Measurements from ENCODE around the gene PATE1. TPM values are rescaled to one million over a fixed set of nuclear protein-coding genes. Genes with fewer than 3 reads are reported as not detected.
A peak's percentile ranks its signal among the peaks of the same experiment; 100 is the strongest.
"Not testable (repeated sequence)": the region's sequence is repeated elsewhere in the genome, so short reads cannot be mapped to it uniquely, and the experiment has no call there.

PATE1 gene, protein sequence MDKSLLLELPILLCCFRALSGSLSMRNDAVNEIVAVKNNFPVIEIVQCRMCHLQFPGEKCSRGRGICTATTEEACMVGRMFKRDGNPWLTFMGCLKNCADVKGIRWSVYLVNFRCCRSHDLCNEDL
- not detected in 2 replicates for total RNA-seq (2014; rRNA removed; shearing (Covaris generic); ENCODE audit: low replicate concordance)

DNA sequence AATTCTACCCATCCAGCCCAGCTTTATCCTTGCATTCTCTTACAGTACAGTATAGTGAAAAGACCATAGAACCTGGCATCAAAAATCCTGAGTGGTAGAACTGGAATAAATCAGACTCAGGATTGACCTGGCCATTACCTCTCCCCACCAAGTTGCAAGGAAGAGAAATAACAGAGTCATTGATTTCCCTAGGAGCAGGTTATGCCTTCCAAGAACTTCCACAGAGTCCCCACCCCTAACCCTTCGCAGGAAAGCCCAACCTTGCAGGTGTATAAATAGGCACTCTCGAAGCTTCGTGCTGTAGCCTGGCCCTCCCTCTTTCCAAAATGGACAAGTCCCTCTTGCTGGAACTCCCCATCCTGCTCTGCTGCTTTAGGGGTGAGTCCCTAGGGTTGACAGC, at the start of gene PATE1:
Gene PATE1, plus strand, starts transcription at position 301 of the 400 bp plus-strand sequence. Its CDS starts 26 bp downstream, at position 327.
- H3K4me1 ChIP-seq (ENCODE audit: low read length), result no peaks in the 10 kb centered on the region
- no peak within 1 kb of the TSS for H3K27ac ChIP-seq (ENCODE audit: low read length)
- H3K79me2 ChIP-seq (ENCODE audit: low read length), result no peaks in the 10 kb centered on the region
- H3K9ac ChIP-seq (ENCODE audit: low read length), result no peak within 1 kb of the TSS
- H3K4me2 ChIP-seq (ENCODE audit: low read depth, low read length, poor library complexity, severe bottlenecking), result no peak within 1 kb of the TSS
- H2AFZ ChIP-seq (ENCODE audit: low read length), result no peak within 1 kb of the TSS
- H3K4me3 ChIP-seq (ENCODE audit: low read length), result no peak within 1 kb of the TSS
- no peaks in the 10 kb centered on the region for H3K27me3 ChIP-seq (ENCODE audit: low read length)
- H4K20me1 ChIP-seq (ENCODE audit: insufficient read depth, low read depth, low read length), result no peaks in the 10 kb centered on the region
- H3K9me2 ChIP-seq (replicated peaks; ENCODE audit: insufficient read depth, low read length), result no peaks in the 10 kb centered on the region
- no peaks in the 10 kb centered on the region for H3K9me3 ChIP-seq (ENCODE audit: low read length)
- H3K36me3 ChIP-seq (ENCODE audit: insufficient read depth, low read length), result no peaks in the 10 kb centered on the region
- DNase-seq, result no peak

DNA sequence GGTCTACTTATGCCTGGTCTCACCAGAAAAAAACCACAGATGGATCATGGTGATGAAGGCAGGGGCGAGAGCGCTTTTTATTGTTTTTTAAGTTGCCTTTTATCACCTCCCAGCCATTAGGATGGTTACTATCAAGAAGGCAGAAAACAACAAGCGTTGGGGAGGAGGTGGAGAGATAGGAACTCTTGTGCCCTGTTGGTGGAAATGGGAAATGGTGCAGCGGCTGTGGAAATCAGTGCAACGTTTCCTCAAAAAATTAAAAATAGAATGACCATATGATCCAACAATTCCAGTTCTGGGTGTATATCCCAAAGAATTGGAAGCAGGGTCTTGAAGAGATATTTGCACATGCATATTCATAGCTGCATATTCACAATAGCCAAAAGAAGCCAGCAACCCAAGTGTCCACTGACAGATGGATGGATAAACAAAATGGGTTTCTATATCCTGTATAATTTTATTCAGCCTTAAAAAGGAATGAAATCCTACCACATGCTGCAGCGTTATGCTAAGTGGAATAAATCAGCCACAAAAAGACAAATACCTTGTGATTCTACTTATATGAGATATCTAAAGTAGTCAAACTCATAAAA, 45.0 kb upstream of the PATE1 start:
- Histone ChIP-seq H3K9me2 (replicated peaks; ENCODE audit: insufficient read depth, low read length) (no peaks in the 10 kb centered on the region), H3K36me3 (ENCODE audit: insufficient read depth, low read length) (no peaks in the 10 kb centered on the region), H3K9me3 (ENCODE audit: low read length) (no peaks in the 10 kb centered on the region), H3K4me1 (ENCODE audit: low read length) (no peaks in the 10 kb centered on the region), H3K79me2 (ENCODE audit: low read length) (no peaks in the 10 kb centered on the region), H3K27ac (ENCODE audit: low read length) (no peak overlapping the region), H3K27me3 (ENCODE audit: low read length) (no peaks in the 10 kb centered on the region), H4K20me1 (ENCODE audit: insufficient read depth, low read depth, low read length) (no peaks in the 10 kb centered on the region), H2AFZ (ENCODE audit: low read length) (no peak overlapping the region), H3K9ac (ENCODE audit: low read length) (no peak overlapping the region), H3K4me2 (ENCODE audit: low read depth, low read length, poor library complexity, severe bottlenecking) (no peak overlapping the region), H3K4me3 (ENCODE audit: low read length) (no peak overlapping the region)
- no peak for DNase-seq

DNA sequence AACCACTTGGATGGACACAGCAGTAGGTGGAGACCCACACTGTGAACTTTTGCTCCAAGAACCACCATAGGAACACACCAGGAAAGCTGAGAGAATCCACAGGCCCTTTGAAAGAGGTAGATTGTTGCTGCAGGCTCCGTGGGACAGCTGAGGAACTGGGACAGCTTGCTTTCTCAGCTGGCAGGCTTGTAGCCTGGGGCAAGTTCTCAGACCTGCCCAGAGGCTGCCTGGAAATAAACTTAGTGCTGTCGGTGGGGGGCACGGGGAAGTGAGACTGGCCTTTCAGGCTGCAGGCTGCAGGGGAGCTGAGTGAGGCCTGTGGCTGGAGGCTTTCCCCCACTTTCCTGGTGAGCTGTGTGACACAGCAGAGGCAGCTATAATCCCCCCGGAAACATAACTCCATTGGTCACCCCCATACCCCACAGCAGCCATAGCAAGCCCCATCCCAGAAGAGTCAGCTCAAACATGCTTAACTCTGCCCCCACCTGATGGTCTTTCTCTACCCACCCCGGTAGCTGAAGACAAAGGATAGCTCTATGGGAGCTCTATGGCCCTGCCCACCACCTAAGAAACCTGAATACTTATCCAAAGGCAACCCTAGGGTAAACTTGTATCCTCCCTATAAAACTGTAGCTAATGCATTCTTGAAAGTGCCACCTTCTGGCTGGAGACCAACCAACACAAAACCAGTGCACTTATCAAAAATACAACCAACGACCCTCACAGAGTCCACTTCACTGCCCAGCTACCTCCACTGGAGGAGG, 44.0 kb upstream of the PATE1 start:
- H2AFZ ChIP-seq (ENCODE audit: low read length), result no peak overlapping the region
- no peak overlapping the region for H3K4me3 ChIP-seq (ENCODE audit: low read length)
- H3K79me2 ChIP-seq (ENCODE audit: low read length), result no peaks in the 10 kb centered on the region
- H3K9me2 ChIP-seq (replicated peaks; ENCODE audit: insufficient read depth, low read length), result no peaks in the 10 kb centered on the region
- H4K20me1 ChIP-seq (ENCODE audit: insufficient read depth, low read depth, low read length), result no peaks in the 10 kb centered on the region
- H3K36me3 ChIP-seq (ENCODE audit: insufficient read depth, low read length), result no peaks in the 10 kb centered on the region
- H3K4me1 ChIP-seq (ENCODE audit: low read length), result no peaks in the 10 kb centered on the region
- H3K27me3 ChIP-seq (ENCODE audit: low read length), result no peaks in the 10 kb centered on the region
- DNase-seq, result no peak
- H3K9ac ChIP-seq (ENCODE audit: low read length), result no peak overlapping the region
- no peak overlapping the region for H3K27ac ChIP-seq (ENCODE audit: low read length)
- H3K9me3 ChIP-seq (ENCODE audit: low read length), result no peaks in the 10 kb centered on the region
- no peak overlapping the region for H3K4me2 ChIP-seq (ENCODE audit: low read depth, low read length, poor library complexity, severe bottlenecking)

DNA sequence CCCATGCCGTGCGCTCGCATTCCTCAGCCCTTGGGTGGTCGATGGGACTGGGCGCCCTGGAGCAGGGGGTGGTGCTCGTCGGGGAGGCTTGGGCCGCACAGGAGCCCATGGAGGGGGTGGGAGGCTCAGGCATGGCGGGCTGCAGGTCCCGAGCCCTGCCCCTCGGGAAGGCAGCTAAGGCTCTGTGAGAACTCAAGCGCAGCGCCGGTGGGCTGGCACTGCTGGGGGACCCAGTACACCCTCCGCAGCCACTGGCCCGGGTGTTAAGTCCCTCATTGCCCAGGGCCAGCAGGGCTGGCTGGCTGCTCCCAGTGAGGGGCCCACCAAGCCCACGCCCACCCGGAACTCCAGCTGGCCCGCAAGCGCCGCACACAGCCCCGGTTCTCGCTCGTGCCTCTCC, 41.4 kb upstream of the PATE1 start:
- not testable (repeated sequence) for H3K4me1 ChIP-seq (ENCODE audit: low read length); H3K9ac ChIP-seq (ENCODE audit: low read length); H3K27ac ChIP-seq (ENCODE audit: low read length); DNase-seq; H4K20me1 ChIP-seq (ENCODE audit: insufficient read depth, low read depth, low read length); H3K27me3 ChIP-seq (ENCODE audit: low read length); H3K4me3 ChIP-seq (ENCODE audit: low read length); H3K79me2 ChIP-seq (ENCODE audit: low read length); H3K9me2 ChIP-seq (replicated peaks; ENCODE audit: insufficient read depth, low read length); H2AFZ ChIP-seq (ENCODE audit: low read length); H3K4me2 ChIP-seq (ENCODE audit: low read depth, low read length, poor library complexity, severe bottlenecking); H3K36me3 ChIP-seq (ENCODE audit: insufficient read depth, low read length); H3K9me3 ChIP-seq (ENCODE audit: low read length)

DNA sequence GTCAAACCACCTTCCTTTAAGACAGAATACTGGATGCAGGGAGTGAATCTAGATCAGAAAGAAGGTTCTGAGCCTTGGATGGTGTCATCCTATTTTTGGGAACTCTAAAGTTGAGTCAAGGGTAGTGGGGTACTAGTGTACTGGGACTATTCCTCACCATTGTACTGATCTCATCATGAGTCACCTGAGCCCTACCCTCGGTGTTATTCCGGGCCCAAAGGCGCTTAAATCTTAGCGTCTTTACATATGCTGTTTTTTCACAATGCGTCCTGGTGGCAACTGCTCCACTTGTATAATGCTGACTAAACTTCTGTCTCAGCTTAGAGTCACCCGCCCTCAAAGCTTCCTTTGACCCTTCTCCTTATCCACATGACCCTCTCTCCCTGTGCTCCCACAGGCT, 25.3 kb upstream of the PATE1 start:
- no peaks in the 10 kb centered on the region for H3K79me2 ChIP-seq (ENCODE audit: low read length)
- no peaks in the 10 kb centered on the region for H3K9me3 ChIP-seq (ENCODE audit: low read length)
- H3K9me2 ChIP-seq (replicated peaks; ENCODE audit: insufficient read depth, low read length), result no peaks in the 10 kb centered on the region
- H3K4me1 ChIP-seq (ENCODE audit: low read length), result no peaks in the 10 kb centered on the region
- H3K36me3 ChIP-seq (ENCODE audit: insufficient read depth, low read length), result no peaks in the 10 kb centered on the region
- no peaks in the 10 kb centered on the region for H4K20me1 ChIP-seq (ENCODE audit: insufficient read depth, low read depth, low read length)
- DNase-seq, result no peak
- H3K4me2 ChIP-seq (ENCODE audit: low read depth, low read length, poor library complexity, severe bottlenecking), result no peak overlapping the region
- no peak overlapping the region for H2AFZ ChIP-seq (ENCODE audit: low read length)
- no peak overlapping the region for H3K27ac ChIP-seq (ENCODE audit: low read length)
- no peak overlapping the region for H3K9ac ChIP-seq (ENCODE audit: low read length)
- no peaks in the 10 kb centered on the region for H3K27me3 ChIP-seq (ENCODE audit: low read length)
- no peak overlapping the region for H3K4me3 ChIP-seq (ENCODE audit: low read length)

DNA sequence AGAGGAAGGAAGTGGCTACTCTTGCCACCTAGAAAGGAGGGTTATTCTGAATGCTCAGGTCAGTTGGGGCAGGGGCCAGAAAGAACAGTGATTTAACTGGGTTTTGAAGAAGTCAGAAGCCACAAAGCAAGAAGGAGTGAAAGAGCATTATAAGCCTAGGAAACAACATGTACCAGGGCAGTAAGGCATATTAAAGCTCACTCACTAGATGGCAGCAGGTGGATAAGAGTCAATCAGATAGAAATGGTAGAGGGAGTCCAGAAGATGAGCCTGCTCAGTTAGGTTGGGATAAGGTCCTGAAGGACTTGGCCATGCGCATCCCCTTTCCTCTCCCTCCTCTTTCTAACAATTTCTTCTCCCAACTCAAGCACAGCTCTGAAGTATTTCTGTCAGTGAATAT, 22.0 kb upstream of the PATE1 start:
- H3K79me2 ChIP-seq (ENCODE audit: low read length), result no peaks in the 10 kb centered on the region
- peak; percentile 45 for DNase-seq
- no peaks in the 10 kb centered on the region for H3K4me1 ChIP-seq (ENCODE audit: low read length)
- H3K9me3 ChIP-seq (ENCODE audit: low read length), result no peaks in the 10 kb centered on the region
- H3K27ac ChIP-seq (ENCODE audit: low read length), result no peak overlapping the region
- H3K4me3 ChIP-seq (ENCODE audit: low read length), result no peak overlapping the region
- no peaks in the 10 kb centered on the region for H4K20me1 ChIP-seq (ENCODE audit: insufficient read depth, low read depth, low read length)
- H3K36me3 ChIP-seq (ENCODE audit: insufficient read depth, low read length), result no peaks in the 10 kb centered on the region
- H3K9ac ChIP-seq (ENCODE audit: low read length), result no peak overlapping the region
- H2AFZ ChIP-seq (ENCODE audit: low read length), result no peak overlapping the region
- no peaks in the 10 kb centered on the region for H3K27me3 ChIP-seq (ENCODE audit: low read length)
- no peaks in the 10 kb centered on the region for H3K9me2 ChIP-seq (replicated peaks; ENCODE audit: insufficient read depth, low read length)
- H3K4me2 ChIP-seq (ENCODE audit: low read depth, low read length, poor library complexity, severe bottlenecking), result no peak overlapping the region

DNA sequence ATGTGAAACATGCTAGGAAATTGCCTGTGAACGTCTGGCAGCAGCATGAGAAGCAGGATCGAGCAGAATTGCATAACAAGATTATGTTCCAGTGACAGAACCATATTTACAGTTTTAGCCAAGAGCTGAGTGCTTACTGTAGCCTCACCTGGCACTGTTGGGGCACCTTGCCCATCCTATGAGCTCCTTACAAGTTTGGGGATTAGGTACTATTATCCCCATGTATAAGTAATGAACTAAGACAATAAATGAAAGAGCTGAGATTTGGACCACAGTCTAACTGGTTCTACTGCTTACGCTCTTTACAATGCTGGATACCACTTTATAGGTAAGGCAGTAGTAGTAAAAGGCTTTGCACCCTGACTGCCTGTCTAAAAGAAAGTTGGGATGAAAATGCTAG, 17.1 kb upstream of the PATE1 start:
- H3K36me3 ChIP-seq (ENCODE audit: insufficient read depth, low read length), result no peaks in the 10 kb centered on the region
- H3K9me3 ChIP-seq (ENCODE audit: low read length), result no peaks in the 10 kb centered on the region
- H2AFZ ChIP-seq (ENCODE audit: low read length), result no peak overlapping the region
- no peak overlapping the region for H3K27ac ChIP-seq (ENCODE audit: low read length)
- H3K9me2 ChIP-seq (replicated peaks; ENCODE audit: insufficient read depth, low read length), result no peaks in the 10 kb centered on the region
- no peaks in the 10 kb centered on the region for H3K27me3 ChIP-seq (ENCODE audit: low read length)
- no peaks in the 10 kb centered on the region for H3K79me2 ChIP-seq (ENCODE audit: low read length)
- no peaks in the 10 kb centered on the region for H3K4me1 ChIP-seq (ENCODE audit: low read length)
- no peak overlapping the region for H3K9ac ChIP-seq (ENCODE audit: low read length)
- no peak for DNase-seq
- H4K20me1 ChIP-seq (ENCODE audit: insufficient read depth, low read depth, low read length), result no peaks in the 10 kb centered on the region
- H3K4me3 ChIP-seq (ENCODE audit: low read length), result no peak overlapping the region
- H3K4me2 ChIP-seq (ENCODE audit: low read depth, low read length, poor library complexity, severe bottlenecking), result no peak overlapping the region

DNA sequence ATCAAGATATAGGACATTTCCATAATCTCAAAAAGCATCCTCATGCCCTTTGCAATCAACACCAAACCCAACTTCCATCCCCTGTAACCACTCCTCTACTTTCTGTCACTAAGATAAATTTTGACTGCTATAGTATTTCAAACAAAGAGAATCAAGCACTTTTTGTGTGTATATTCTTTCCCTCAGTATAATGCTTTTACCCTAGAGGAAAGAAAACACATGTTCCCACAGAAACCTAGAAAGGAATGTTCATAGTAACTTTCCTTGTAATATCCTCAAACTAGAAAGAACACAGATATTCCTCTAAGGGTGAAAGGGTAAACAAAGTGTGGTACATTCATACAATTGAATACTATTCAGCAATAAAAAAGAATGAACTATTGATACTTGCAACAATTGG, 5.5 kb upstream of the PATE1 start:
- Histone ChIP-seq H3K79me2 (ENCODE audit: low read length) (no peaks in the 10 kb centered on the region), H3K36me3 (ENCODE audit: insufficient read depth, low read length) (no peaks in the 10 kb centered on the region), H4K20me1 (ENCODE audit: insufficient read depth, low read depth, low read length) (no peaks in the 10 kb centered on the region), H3K9me3 (ENCODE audit: low read length) (no peaks in the 10 kb centered on the region), H3K4me3 (ENCODE audit: low read length) (no peak overlapping the region), H3K27ac (ENCODE audit: low read length) (no peak overlapping the region), H3K9ac (ENCODE audit: low read length) (no peak overlapping the region), H3K27me3 (ENCODE audit: low read length) (no peaks in the 10 kb centered on the region), H3K9me2 (replicated peaks; ENCODE audit: insufficient read depth, low read length) (no peaks in the 10 kb centered on the region), H3K4me1 (ENCODE audit: low read length) (no peaks in the 10 kb centered on the region), H3K4me2 (ENCODE audit: low read depth, low read length, poor library complexity, severe bottlenecking) (no peak overlapping the region), H2AFZ (ENCODE audit: low read length) (no peak overlapping the region)
- no peak for DNase-seq

All from Karpas-422 (cell line).